WTC11 (cell line): Measurements from ENCODE around the gene TIGAR.

Experiments
- ATF3 ChIP-seq: sonication (generic); formaldehyde crosslinking; conservative IDR thresholded peaks from 2 replicates; pipeline ENCODE4 v1.8.1; 2022; ENCODE audit warnings: mild to moderate bottlenecking, missing genetic modification reagents
- CTCF ChIP-seq: fragments of 200-600 bp; IDR thresholded peaks from 2 replicates; pipeline ENCODE4 v1.8.0; 2022; ENCODE audit warnings: antibody characterized with exemption
- MAX ChIP-seq: sonication (generic); formaldehyde crosslinking; IDR thresholded peaks from 2 replicates; pipeline ENCODE4 v1.8.0; 2022; ENCODE audit warnings: mild to moderate bottlenecking, missing genetic modification reagents
- ZNF532 ChIP-seq: fragments of 250-450 bp; sonication (Bioruptor Pico); IDR thresholded peaks from 2 replicates; pipeline ENCODE4 v1.9.0; 2021; ENCODE audit warnings: mild to moderate bottlenecking, borderline replicate concordance
- TF ChIP-seq, protein P1 (sequence below): sonication (generic); formaldehyde crosslinking; IDR thresholded peaks from 2 replicates; pipeline ENCODE4 v1.8.1; 2023; ENCODE audit warnings: mild to moderate bottlenecking, missing genetic modification reagents, borderline replicate concordance
- TF ChIP-seq, protein P2 (sequence below): sonication (generic); formaldehyde crosslinking; IDR thresholded peaks from 2 replicates; pipeline ENCODE4 v1.8.0; 2022; ENCODE audit warnings: mild to moderate bottlenecking, missing genetic modification reagents

DNA sequence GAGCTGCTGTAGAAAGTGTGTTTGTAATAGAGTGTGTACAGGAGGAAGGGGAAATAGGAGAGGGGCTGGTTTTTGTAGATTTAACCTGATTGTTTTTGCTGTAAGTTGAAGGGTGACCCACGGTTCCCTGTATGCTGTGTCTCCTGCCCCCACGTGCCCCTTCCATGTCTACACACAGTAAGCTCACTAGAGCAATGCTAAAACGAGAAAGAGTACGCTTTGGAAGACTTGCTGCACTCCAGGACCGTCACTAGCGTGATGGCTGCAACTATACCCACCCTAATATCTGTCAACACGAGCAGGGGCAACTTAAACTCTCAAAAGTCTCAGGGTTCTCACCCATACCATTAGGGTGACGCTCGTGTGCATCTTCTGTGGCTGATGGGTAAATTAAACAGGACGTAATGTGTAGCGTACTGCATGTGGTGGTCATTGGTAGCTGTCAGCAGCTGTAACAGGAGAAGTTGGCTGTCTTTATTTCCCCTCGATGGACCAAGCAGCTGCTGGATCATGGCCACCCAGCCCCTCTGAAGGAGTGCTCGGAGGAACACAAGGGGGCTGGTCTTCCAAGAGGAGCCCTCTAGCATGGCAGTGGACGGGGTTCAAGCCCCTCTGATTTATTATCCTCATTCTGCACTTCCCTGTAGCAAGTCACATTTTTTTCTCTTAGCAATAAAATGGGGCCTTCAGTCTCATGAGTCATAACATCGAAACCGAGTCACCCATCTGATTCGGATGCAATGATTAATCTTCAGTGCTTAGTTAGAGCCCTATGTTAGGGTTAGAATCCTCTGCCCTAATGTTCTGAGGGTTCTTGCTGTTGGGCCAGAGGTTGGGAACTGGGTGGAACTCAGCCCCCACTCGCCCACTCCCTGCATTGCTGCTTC, 33.4 kb upstream of the TIGAR start:
- TF ChIP-seq CTCF (no peak), MAX (CRISPR knock-in tag) (no peak), ZNF532 (CRISPR knock-in tag) (no peak), ATF3 (CRISPR knock-in tag) (no peak)
- TF ChIP-seq, protein P1, sequence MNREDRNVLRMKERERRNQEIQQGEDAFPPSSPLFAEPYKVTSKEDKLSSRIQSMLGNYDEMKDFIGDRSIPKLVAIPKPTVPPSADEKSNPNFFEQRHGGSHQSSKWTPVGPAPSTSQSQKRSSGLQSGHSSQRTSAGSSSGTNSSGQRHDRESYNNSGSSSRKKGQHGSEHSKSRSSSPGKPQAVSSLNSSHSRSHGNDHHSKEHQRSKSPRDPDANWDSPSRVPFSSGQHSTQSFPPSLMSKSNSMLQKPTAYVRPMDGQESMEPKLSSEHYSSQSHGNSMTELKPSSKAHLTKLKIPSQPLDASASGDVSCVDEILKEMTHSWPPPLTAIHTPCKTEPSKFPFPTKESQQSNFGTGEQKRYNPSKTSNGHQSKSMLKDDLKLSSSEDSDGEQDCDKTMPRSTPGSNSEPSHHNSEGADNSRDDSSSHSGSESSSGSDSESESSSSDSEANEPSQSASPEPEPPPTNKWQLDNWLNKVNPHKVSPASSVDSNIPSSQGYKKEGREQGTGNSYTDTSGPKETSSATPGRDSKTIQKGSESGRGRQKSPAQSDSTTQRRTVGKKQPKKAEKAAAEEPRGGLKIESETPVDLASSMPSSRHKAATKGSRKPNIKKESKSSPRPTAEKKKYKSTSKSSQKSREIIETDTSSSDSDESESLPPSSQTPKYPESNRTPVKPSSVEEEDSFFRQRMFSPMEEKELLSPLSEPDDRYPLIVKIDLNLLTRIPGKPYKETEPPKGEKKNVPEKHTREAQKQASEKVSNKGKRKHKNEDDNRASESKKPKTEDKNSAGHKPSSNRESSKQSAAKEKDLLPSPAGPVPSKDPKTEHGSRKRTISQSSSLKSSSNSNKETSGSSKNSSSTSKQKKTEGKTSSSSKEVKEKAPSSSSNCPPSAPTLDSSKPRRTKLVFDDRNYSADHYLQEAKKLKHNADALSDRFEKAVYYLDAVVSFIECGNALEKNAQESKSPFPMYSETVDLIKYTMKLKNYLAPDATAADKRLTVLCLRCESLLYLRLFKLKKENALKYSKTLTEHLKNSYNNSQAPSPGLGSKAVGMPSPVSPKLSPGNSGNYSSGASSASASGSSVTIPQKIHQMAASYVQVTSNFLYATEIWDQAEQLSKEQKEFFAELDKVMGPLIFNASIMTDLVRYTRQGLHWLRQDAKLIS (CRISPR knock-in tag): no peak
- TF ChIP-seq, protein P2, sequence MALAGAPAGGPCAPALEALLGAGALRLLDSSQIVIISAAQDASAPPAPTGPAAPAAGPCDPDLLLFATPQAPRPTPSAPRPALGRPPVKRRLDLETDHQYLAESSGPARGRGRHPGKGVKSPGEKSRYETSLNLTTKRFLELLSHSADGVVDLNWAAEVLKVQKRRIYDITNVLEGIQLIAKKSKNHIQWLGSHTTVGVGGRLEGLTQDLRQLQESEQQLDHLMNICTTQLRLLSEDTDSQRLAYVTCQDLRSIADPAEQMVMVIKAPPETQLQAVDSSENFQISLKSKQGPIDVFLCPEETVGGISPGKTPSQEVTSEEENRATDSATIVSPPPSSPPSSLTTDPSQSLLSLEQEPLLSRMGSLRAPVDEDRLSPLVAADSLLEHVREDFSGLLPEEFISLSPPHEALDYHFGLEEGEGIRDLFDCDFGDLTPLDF (CRISPR knock-in tag): no peak
